Breast epithelium (tissue), 3 donors: ENCODE measurements around the gene RSAD1.

Source experiments
- CTCF ChIP-seq, 3 donors: fragments of 450-650 bp; IDR thresholded peaks; one replicate each; pipeline ENCODE4 v1.5.1; 2016 to 2017; ENCODE audit warnings: antibody characterized with exemption in 3 of 3, mild to moderate bottlenecking in 3 of 3, moderate library complexity in 3 of 3
- POLR2A ChIP-seq: fragments of 450-650 bp; IDR thresholded peaks from one replicate; pipeline ENCODE4 v1.6.1; 2016; ENCODE audit warnings: antibody characterized with exemption, mild to moderate bottlenecking, moderate library complexity
- POLR2AphosphoS5 ChIP-seq, 3 donors: sonication (generic); formaldehyde crosslinking; IDR thresholded peaks; one replicate each; pipeline ENCODE4 v1.6.1; 2017; ENCODE audit warnings: antibody characterized with exemption in 3 of 3

DNA sequence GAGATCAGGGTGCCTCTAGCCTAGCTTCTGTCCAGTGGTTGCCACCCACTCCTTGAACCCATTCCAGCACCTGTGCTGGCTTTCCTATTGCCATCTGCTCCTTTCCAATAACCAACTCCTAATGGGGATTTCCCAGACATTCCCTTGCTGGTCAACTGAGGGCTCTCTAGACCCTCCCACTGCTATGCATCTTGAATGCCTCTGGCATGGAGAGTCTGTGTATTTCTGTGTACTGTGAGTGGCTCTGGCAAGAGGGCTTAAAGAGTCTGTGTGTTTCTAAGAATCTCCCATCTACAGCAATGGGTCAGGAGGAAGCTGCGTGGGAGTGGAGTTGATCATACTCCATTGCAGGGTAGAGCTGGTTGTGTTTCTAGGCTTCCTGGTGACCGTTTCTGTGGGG is 42.9 kb downstream of the RSAD1 start:
- no peak for TF ChIP-seq CTCF (IDR thresholded peaks at IDR 0.05)
- no peak for TF ChIP-seq POLR2A
- no peak for TF ChIP-seq POLR2AphosphoS5 (IDR thresholded peaks at IDR 0.05)
